Esophagus muscularis mucosa (tissue), 4 donors: ENCODE data around the gene CLIC1. TPM values are rescaled to one million over a fixed set of nuclear protein-coding genes. Genes with fewer than 3 reads are reported as not detected.

Source experiments
- DNase-seq: peaks from one replicate; pipeline ENCODE4 v3.0.0-alpha.2; 2017; ENCODE audit errors: extremely low spot score
- H3K27ac ChIP-seq, 4 donors: fragments of 200-600 bp; sonication (generic); replicated peaks in 1 of 4; 1 replicate in 3 of 4; 2 replicates in 1 of 4; pipeline ENCODE4 v1.5.1; 2016 to 2019; ENCODE audit warnings: mild to moderate bottlenecking in 1 of 4
- H3K27me3 ChIP-seq, 4 donors: fragments of 200-600 bp; sonication (generic); one replicate each; pipeline versions ENCODE4 v1.5.1 to v1.6.0; 2016 to 2019
- H3K36me3 ChIP-seq, 4 donors: fragments of 200-600 bp; sonication (generic); one replicate each; pipeline ENCODE4 v1.5.1; 2016 to 2019
- H3K4me1 ChIP-seq, 4 donors: fragments of 200-600 bp; sonication (generic); one replicate each; pipeline ENCODE4 v1.5.1; 2016 to 2019
- H3K4me3 ChIP-seq, 4 donors: fragments of 200-600 bp; sonication (generic); 1 replicate in 2 of 4; 2 replicates in 2 of 4; pipeline ENCODE4 v1.5.1; 2016 to 2019; ENCODE audit warnings: mild to moderate bottlenecking in 4 of 4, moderate library complexity in 1 of 4
- H3K9me3 ChIP-seq, 4 donors: fragments of 200-600 bp; sonication (generic); 1 replicate in 3 of 4; 2 replicates in 1 of 4; pipeline ENCODE4 v1.5.1; 2016 to 2019
- EP300 ChIP-seq: sonication (generic); formaldehyde crosslinking; IDR thresholded peaks from one replicate; pipeline ENCODE4 v1.6.1; 2017; ENCODE audit warnings: antibody characterized with exemption
- POLR2A ChIP-seq: fragments of 450-650 bp; IDR thresholded peaks from one replicate; pipeline ENCODE4 v1.6.1; 2017; ENCODE audit warnings: antibody characterized with exemption, moderate library complexity, mild to moderate bottlenecking, low read depth
- POLR2AphosphoS5 ChIP-seq, 2 donors: sonication (generic); formaldehyde crosslinking; IDR thresholded peaks; one replicate each; pipeline ENCODE4 v1.6.1; 2017; ENCODE audit warnings: antibody characterized with exemption in 2 of 2
- WGBS: methylation state at CpG from one replicate; pipeline ENCODE4 v1.1.5; 2018; 5-methylcytosine and 5-hydroxymethylcytosine counted together
- intact Hi-C: fragments of 100-400 bp; cut with DNase I; formaldehyde crosslinking; loops from one replicate; pipeline ENCODE4 v1.15.1; 2023
- total RNA-seq, 4 donors: library from RNA; depleted of rRNA; stranded (reverse); fragments of >200 nt; gene quantifications; one replicate each; pipeline versions ENCODE4 v1.1.0 to v1.2.1, GENCODE V29; 2016
- TF ChIP-seq, protein P1 (sequence below), 3 experiments: fragments of 200-600 bp in 2 of 3; fragments of 450-650 bp in 1 of 3; sonication (generic) in 2 of 3; IDR thresholded peaks; one replicate each; pipeline ENCODE4 v1.5.1; 2017 to 2019; ENCODE audit warnings: antibody characterized with exemption in 3 of 3, mild to moderate bottlenecking in 2 of 3, moderate library complexity in 1 of 3

Gene CLIC1
- total RNA-seq, 4 donors from 2014 or later: 208 to 379 (median 290) TPM

DNA sequence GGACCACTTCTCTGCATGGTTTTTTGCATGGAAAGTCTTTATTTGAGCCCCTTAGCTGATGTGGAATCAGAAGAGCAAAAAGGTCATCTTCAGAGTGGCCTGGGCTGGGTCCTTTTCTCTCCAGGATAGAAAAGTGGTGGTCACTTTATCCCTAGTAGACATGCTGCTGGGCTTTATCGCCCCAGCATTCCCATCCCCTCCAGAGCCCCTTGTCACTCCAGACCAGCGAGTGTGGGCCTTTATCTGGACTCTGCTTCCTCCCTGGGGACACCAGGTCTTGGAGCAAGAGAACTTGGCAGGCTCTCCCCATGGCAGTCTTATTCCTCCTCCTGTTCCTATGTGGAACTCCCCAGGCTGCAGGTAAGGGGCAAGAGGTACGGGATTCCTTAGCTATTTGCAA, 29.7 kb downstream of the CLIC1 start, which contains the start of gene LY6G6F:
Gene LY6G6F, plus strand, starts transcription at position 268 of the 400 bp plus-strand sequence. Its CDS starts 41 bp downstream, at position 309.
- 65% methylated on average over 3 of the region's 3 CpGs for WGBS
- Histone ChIP-seq H3K9me3 (no peaks in the 10 kb centered on the region), H3K36me3 (no peaks in the 10 kb centered on the region), H3K4me3 (no peak within 1 kb of the TSS), H3K27ac (no peak within 1 kb of the TSS), H3K27me3 (peaks cover 0 to 6% (median 0%) of the 10 kb centered on the region in 4 donors), H3K4me1 (peaks cover 11 to 15% (median 14%) of the 10 kb centered on the region in 4 donors)
- TF ChIP-seq, protein P1, sequence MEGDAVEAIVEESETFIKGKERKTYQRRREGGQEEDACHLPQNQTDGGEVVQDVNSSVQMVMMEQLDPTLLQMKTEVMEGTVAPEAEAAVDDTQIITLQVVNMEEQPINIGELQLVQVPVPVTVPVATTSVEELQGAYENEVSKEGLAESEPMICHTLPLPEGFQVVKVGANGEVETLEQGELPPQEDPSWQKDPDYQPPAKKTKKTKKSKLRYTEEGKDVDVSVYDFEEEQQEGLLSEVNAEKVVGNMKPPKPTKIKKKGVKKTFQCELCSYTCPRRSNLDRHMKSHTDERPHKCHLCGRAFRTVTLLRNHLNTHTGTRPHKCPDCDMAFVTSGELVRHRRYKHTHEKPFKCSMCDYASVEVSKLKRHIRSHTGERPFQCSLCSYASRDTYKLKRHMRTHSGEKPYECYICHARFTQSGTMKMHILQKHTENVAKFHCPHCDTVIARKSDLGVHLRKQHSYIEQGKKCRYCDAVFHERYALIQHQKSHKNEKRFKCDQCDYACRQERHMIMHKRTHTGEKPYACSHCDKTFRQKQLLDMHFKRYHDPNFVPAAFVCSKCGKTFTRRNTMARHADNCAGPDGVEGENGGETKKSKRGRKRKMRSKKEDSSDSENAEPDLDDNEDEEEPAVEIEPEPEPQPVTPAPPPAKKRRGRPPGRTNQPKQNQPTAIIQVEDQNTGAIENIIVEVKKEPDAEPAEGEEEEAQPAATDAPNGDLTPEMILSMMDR (IDR thresholded peaks at IDR 0.05): no peak
- no peak for TF ChIP-seq EP300
- TF ChIP-seq POLR2A: no peak
- TF ChIP-seq POLR2AphosphoS5 (IDR thresholded peaks at IDR 0.05): no peak
- no peak for DNase-seq
- intact Hi-C loops: no loop called here

DNA sequence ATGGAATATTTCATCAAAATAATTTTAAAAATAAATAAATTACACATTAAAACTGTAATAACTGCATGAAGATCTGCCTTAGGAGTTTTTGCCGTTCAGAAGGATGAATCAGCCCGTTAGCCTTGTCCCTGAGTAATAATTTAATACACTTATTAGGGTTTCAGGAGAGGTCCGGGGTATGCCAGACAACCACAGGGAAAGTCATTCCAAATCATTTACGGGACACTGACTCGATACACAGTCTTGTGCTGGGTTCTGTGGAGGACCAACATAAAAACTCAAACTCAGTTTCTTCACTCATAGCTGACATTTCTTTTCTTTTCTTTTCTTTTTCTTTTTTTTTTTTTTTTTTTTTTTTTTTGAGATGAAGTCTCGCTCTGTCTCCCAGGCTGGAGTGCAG, 30.4 kb downstream of the CLIC1 start:
- peaks cover 18 to 22% (median 21%) of the 10 kb centered on the region in 4 donors for H3K4me1 ChIP-seq
- H3K9me3 ChIP-seq: no peaks in the 10 kb centered on the region
- no peak overlapping the region for H3K4me3 ChIP-seq
- 86% methylated on average over 6 of the region's 6 CpGs for WGBS
- H3K36me3 ChIP-seq: peaks cover 0 to 2% (median under 1%) of the 10 kb centered on the region in 4 donors
- intact Hi-C loops: no loop called here
- no peak for DNase-seq
- no peak for TF ChIP-seq POLR2A
- TF ChIP-seq, protein P1 (IDR thresholded peaks at IDR 0.05): no peak
- peaks cover 0 to 6% (median 0%) of the 10 kb centered on the region in 4 donors for H3K27me3 ChIP-seq
- H3K27ac ChIP-seq: no peak overlapping the region

DNA sequence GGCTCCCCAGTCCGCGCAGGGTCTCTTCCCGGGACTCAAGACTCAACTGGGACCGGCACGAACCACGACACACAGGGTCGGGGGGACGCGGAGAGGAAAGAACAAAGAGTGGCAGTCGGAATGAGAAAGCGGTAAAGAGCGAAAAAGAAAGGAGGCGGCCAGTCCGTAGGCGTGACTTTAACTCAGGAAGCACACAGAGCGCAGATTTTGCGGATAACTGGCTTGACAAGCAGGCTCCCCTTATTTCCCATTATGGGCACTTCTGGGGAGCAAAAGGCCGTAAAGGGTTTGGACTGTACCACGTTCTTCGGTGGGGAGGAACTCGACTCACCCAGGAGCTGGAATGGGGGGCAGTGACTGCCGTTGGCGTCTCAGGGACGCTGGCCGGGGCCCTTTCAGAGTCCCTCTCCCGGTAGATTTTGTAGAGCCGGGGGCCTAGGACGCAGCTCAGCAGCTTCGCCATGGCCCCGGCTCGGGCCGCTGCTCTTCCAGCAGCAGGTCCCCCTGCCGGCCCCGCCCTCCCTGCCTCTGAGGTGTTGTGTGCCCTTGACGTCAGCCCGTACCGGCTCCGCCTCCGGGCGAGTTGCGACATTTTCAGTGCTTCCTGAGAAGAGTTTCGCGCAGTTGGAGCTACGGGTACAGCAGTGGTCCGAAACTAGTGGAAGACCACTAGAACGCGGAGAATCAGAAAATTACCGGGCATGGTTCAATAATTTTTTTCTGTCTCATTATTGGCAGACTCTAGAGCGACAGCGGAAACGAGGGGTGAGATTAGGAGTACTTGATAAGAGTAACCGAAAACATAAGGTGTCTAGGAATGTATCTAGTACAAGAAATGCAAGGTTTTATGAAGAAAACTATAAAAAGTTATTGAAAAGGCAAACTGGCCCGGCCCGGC, 33.3 kb downstream of the CLIC1 start, which contains the start of gene ABHD16A:
Gene ABHD16A, minus strand, starts transcription at position 506 of the 898 bp plus-strand sequence. Its CDS starts 43 bp downstream, at position 463.
- TF ChIP-seq, protein P1 (IDR thresholded peaks at IDR 0.05): peak in 1 of 3 experiments; percentile 20
- TF ChIP-seq POLR2A (peak; percentile 99), EP300 (no peak), POLR2AphosphoS5 (IDR thresholded peaks at IDR 0.05) (peak; percentile 99 to 100)
- intact Hi-C loops: no loop called here
- Histone ChIP-seq H3K36me3 (peaks cover 12 to 29% (median 19%) of the 10 kb centered on the region in 4 donors), H3K27ac (peak within 1 kb of the TSS; percentile 90 to 99 (median 97)), H3K4me3 (peak within 1 kb of the TSS; percentile 64 to 86 (median 80)), H3K27me3 (no peaks in the 10 kb centered on the region), H3K4me1 (peaks cover 21 to 41% (median 32%) of the 10 kb centered on the region in 4 donors), H3K9me3 (no peaks in the 10 kb centered on the region)
- 2% methylated on average over 46 of the region's 54 CpGs for WGBS
- DNase-seq: peak; percentile 100

DNA sequence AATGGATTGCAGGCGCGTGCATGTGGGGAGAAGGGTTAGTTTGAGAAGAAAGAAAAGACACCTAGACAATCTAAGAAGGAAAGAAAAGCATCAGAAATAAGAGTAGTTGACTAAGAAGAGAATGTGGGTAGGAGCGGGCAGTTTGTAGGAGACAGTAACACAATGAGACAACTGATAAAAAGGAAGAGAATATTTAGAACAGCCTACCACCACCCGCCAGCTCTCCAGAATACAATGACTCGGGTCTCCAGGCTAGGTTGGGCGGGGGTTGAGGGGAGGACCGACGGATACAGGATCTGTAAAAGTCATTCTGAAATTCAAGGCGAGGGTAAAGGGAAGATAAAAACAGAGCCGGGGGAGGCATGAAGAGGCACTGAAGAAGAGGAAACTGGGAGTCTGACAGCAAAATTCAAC, 33.9 kb downstream of the CLIC1 start:
- H3K9me3 ChIP-seq: no peaks in the 10 kb centered on the region
- peaks cover 12 to 36% (median 22%) of the 10 kb centered on the region in 4 donors for H3K36me3 ChIP-seq
- peak overlapping the region; percentile 90 to 99 (median 97) for H3K27ac ChIP-seq
- WGBS: under 1% methylated on average over 10 of the region's 10 CpGs
- peaks cover 21 to 45% (median 32%) of the 10 kb centered on the region in 4 donors for H3K4me1 ChIP-seq
- peak overlapping the region; percentile 64 to 86 (median 80) for H3K4me3 ChIP-seq
- DNase-seq: no peak
- TF ChIP-seq POLR2A: no peak
- no peak for TF ChIP-seq POLR2AphosphoS5 (IDR thresholded peaks at IDR 0.05)
- TF ChIP-seq, protein P1 (IDR thresholded peaks at IDR 0.05): no peak
- TF ChIP-seq EP300: no peak
- intact Hi-C loops: no loop called here
- H3K27me3 ChIP-seq: no peaks in the 10 kb centered on the region
